Measurements from ENCODE around the gene SIM1.

Gene SIM1

GRCh38 chr6:100470422-100471120 lies 5.8 kb upstream of the SIM1 start:
- no peak for DNase-seq (ENCODE audit: low read depth, low spot score)

GRCh38 chr6:100469101-100469859 lies 4.6 kb upstream of the SIM1 start:
- DNase-seq (ENCODE audit: low read depth, low spot score), result no peak

GRCh38 chr6:100468016-100468622 lies 3.4 kb upstream of the SIM1 start:
- DNase-seq (ENCODE audit: low read depth, low spot score), result no peak

GRCh38 chr6:100467129-100468015 lies 2.7 kb upstream of the SIM1 start:
- no peak for DNase-seq (ENCODE audit: low read depth, low spot score)

GRCh38 chr6:100466410-100467128 lies 1.8 kb upstream of the SIM1 start:
- no peak for DNase-seq (ENCODE audit: low read depth, low spot score)

GRCh38 chr6:100465701-100466409 lies 1.1 kb upstream of the SIM1 start:
- DNase-seq (ENCODE audit: low read depth, low spot score), result no peak

GRCh38 chr6:100464162-100464851 lies 414 bp downstream of the SIM1 start:
- DNase-seq (ENCODE audit: low read depth, low spot score), result no peak

GRCh38 chr6:100463630-100464161 lies 1.0 kb downstream of the SIM1 start:
- no peak for DNase-seq (ENCODE audit: low read depth, low spot score)

- no peak for DNase-seq (ENCODE audit: low read depth, low spot score)
Observed at GRCh38 chr6:100462706-100463629, 1.8 kb downstream of the SIM1 start.

GRCh38 chr6:100461917-100462705 lies 2.6 kb downstream of the SIM1 start:
- no peak for DNase-seq (ENCODE audit: low read depth, low spot score)

GRCh38 chr6:100461278-100461916 lies 3.3 kb downstream of the SIM1 start:
- no peak for DNase-seq (ENCODE audit: low read depth, low spot score)

- DNase-seq (ENCODE audit: low read depth, low spot score), result no peak
Observed at GRCh38 chr6:100460650-100461204, 4.0 kb downstream of the SIM1 start.

- no peak for DNase-seq (ENCODE audit: low read depth, low spot score)
Observed at GRCh38 chr6:100459592-100460184, 5.0 kb downstream of the SIM1 start.

- DNase-seq (ENCODE audit: low read depth, low spot score), result no peak
Observed at GRCh38 chr6:100458841-100459591, 5.7 kb downstream of the SIM1 start.

- DNase-seq (ENCODE audit: low read depth, low spot score), result no peak
Observed at GRCh38 chr6:100457311-100457990, 7.3 kb downstream of the SIM1 start.
